Hematopoietic multipotent progenitor cell treated with erythropoietin and hydrocortisone succinate and interleukin-3 and kit ligand, for 8 days (in vitro differentiated cells): ENCODE data around the gene ARHGEF39.
"Not testable (repeated sequence)": the region's sequence is repeated elsewhere in the genome, so short reads cannot be mapped to it uniquely, and the experiment has no call there.

Experiments
- DNase-seq: peaks from one replicate; pipeline ENCODE4 v3.0.0-alpha.2; 2015

The ARHGEF39 gene

DNA sequence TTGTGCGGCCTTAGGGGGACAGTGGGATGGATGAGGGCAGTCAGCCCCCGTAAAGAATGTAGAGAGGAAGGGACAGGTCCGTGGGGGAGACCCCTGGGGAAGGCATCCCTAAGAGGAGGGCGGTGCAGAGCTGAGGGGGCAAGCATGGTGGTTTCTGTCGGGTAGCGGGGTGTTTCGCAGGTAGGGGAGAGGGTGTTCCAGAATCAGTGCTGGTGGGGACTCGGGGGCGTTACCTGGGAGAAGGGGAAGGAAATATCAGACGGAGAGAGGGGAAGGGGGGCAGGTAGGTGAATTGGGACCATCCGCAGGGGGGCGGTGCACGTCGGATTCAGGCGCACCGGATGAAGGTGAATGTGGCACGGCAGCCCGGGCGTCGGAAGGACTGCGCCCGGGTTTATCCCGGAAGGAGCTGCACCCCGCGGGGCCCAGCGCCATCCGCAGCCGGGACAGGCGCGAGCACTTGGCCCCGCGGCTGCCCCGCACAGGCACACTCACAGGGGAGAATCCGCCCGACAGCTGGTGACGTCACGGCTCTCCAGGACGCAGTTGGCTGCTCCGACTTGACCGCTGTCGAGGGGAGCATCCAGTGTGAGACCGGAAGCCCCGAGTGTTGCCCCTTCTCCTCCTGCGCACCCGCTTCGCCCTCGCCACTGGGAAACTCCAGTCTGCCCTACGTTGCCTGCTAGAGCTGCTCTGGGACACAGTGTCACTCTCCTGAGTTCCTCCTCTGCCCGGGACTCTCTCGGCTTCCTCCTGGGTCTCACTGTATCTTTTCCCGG lies 48.1 kb downstream of the ARHGEF39 start:
- DNase-seq = peak; percentile 46

DNA sequence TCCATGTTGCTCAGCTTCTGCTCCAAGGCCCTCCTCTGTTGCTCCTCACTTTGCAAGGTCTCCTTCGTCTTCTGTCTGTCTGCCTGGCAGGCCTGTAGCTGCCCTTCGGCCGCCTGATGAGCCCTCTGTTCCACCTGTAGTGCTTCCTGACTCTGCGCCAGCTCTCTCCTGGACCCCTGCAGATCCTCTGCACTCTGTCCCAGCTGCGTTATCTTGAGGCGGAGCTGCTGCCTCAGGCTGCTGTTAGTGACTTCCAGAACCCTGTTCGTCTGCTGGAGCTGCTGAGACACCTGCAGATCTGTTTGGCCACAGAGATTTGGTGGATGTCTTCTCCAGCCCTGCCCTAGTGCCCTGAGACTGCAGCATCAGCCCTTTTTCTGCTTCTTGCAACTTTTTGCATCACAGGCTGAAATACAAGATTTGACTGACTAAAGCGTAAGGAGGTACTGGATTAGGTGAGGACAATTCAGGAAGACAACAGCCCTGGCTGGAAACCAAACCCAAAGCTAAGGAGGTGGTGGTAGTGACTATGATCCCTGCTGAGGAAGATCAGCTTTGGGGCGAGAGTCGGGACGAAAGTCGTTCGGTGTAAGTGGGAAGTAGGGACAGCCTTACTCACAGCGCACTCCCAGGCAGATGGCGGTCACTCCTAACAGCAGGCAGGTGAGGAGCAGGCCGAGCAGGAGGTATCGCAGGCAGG lies 48.9 kb downstream of the ARHGEF39 start:
- DNase-seq = no peak

DNA sequence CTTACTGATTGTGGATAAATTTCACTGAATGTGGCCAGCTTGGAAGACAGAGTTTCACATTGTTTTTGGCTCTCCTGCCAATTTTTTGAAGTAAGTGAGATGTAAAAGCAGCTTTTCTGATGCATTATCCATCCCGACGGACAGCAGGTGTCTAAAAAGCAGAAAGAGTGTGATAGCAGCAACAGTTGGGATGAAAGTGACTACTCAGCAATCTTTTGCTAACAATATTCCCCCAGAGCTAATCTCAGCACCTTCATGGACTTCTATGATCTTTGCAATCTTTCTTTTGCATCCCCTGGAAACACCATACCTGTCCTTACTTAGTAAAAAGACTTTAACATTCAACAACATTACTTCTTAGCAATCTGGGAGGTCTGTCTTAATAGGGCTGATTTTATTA lies 52.2 kb downstream of the ARHGEF39 start:
- no peak for DNase-seq

DNA sequence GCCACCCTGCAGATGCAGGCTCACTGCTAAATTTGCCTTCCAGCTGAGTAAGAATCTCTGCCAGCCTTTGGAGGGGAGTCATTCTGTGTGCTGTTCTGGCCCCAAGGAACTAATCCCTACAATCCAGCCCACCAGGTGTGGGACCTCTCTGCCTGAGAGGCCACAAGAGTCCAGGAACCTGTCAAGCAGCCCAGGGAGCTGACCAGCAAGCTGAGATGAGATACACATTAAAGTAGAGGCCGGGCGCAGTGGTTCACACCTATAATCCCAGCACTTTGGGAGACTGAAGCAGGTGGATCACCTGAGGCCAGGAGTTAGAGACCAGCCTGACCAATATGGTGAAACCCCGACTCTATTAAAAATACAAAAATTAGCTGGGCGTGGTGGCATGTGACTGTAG lies 52.9 kb downstream of the ARHGEF39 start:
- not testable (repeated sequence) for DNase-seq

DNA sequence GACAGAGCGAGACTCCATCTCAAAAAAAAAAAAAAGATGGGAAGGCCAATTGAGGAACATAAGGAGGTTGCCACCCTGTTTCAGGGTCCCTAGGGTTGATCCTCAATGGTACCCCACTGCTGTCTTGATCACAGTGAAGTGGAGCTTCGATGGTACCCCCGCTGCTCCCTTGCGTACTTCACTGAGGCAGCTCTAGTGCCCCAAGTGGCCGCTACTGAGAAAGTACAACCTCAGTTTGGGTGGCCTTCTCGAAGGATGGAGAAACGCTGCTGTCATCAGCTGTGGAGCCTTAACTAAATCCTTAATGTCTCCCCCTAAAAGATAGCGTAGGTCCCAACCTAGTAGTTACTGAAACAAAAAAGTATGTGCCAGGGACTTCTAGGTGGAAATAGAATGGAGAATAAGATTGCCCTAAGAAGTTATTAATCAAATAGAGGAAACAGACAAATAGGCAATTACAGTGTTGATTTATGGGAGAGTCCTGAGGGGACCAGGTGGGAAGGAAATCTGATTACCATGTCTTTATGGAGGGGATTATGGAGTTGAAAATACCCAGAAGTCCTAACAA lies 53.7 kb downstream of the ARHGEF39 start:
- DNase-seq = peak; percentile 52

DNA sequence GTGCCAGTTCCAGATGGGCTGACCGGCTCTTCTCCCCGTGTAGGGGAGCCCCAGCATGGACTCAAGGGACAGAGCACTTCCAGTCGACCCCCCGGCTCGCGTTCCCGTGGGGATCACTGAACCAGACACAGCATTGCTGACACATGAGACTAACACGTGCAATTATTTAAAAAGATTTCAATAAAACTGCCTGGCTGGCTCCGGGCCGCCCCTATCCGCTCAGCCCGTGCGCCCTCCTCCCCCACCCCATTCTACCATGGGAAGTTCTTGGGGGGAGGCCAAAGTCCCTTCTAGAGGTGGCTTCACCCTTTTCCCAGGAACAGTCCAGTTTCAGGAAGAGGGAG lies 55.2 kb downstream of the ARHGEF39 start:
- no peak for DNase-seq
